ENCODE data around the gene ATG7. TPM values are rescaled to one million over a fixed set of nuclear protein-coding genes. Genes with fewer than 3 reads are reported as not detected.

ATG7 gene
- total RNA-seq, 1 donor from 2014 or later = 53.5 TPM

DNA sequence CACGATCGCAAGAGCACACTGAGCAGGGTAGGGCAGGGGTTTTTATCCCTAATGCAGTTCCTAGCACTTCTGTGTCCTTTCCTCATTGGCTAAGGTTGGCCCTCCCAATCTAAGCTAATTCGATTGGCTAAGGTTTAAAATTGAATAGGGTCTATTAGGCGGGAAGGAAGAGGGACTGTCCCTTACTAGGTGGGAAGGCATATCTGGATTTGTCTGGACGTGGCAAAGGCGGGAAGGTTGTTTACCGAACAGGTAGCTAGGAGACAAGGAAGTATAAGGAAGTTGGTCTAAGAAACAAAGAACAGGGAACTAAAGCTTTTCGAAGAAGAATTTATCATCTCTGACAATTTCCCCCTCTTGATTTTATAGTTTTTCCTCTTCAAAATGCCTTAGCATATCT lies 24.8 kb upstream of the ATG7 start:
- no peak overlapping the region for H3K4me3 ChIP-seq
- no peaks in the 10 kb centered on the region for H3F3A ChIP-seq (ENCODE audit: low read depth)
- no peak overlapping the region for H3K4me3 Mint-ChIP-seq
- peaks cover 4% of the 10 kb centered on the region for H3K27me3 Mint-ChIP-seq (ENCODE audit: insufficient read depth, low read depth)
- H3K36me3 Mint-ChIP-seq = no peaks in the 10 kb centered on the region
- H3K27me3 ChIP-seq = peaks cover 2% of the 10 kb centered on the region
- H3K9me3 Mint-ChIP-seq = no peaks in the 10 kb centered on the region
- no peak overlapping the region for H3K4me2 ChIP-seq
- H3K4me1 ChIP-seq = no peaks in the 10 kb centered on the region
- H3K27ac ChIP-seq = no peak overlapping the region
- H3K27ac Mint-ChIP-seq = no peak overlapping the region
- H3K4me1 Mint-ChIP-seq = no peaks in the 10 kb centered on the region
- H2AFZ ChIP-seq (replicated peaks) = no peak overlapping the region
- H3K9ac ChIP-seq = no peak overlapping the region
- H4K20me1 ChIP-seq (ENCODE audit: low read depth) = no peaks in the 10 kb centered on the region
- no peaks in the 10 kb centered on the region for H3K79me2 ChIP-seq (ENCODE audit: low read depth)
- H3K36me3 ChIP-seq = no peaks in the 10 kb centered on the region
- DNase-seq (ENCODE audit: low spot score) = no peak
- TF ChIP-seq EZH2phosphoT487 (IDR thresholded peaks at IDR 0.05) = no peak
- no peaks in the 10 kb centered on the region for H3K9me3 ChIP-seq (ENCODE audit: low read depth)

DNA sequence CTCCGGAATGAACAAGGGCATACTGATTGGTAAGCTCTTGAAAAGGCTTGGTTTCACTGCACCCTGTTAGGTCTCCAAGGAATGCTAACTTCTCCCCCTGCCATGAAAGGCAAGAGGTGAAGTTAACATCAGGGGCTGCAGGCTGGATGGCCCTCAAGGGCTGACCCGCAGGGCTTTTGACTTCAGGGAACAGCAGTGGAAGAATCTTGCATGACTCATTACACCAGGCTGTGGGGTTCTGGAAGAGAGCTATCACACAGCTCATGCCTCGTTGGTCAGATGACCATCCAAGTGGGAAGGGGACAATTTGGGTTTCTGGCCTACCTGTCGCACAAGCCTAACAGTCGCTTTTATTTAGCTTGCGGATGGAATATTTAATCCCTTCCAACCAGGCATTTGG lies 23.6 kb upstream of the ATG7 start:
- Histone ChIP-seq H3K79me2 (ENCODE audit: low read depth) (no peaks in the 10 kb centered on the region), H3F3A (ENCODE audit: low read depth) (no peaks in the 10 kb centered on the region), H3K4me3 (no peak overlapping the region), H4K20me1 (ENCODE audit: low read depth) (no peaks in the 10 kb centered on the region), H3K9me3 (ENCODE audit: low read depth) (no peaks in the 10 kb centered on the region), H2AFZ (replicated peaks) (no peak overlapping the region), H3K27me3 (peaks cover 5% of the 10 kb centered on the region), H3K9ac (no peak overlapping the region), H3K36me3 (no peaks in the 10 kb centered on the region), H3K27ac (no peak overlapping the region), H3K4me1 (no peaks in the 10 kb centered on the region), H3K4me2 (no peak overlapping the region)
- H3K36me3 Mint-ChIP-seq = no peaks in the 10 kb centered on the region
- no peak overlapping the region for H3K4me3 Mint-ChIP-seq
- H3K9me3 Mint-ChIP-seq = no peaks in the 10 kb centered on the region
- H3K27ac Mint-ChIP-seq = no peak overlapping the region
- TF ChIP-seq, protein P1, sequence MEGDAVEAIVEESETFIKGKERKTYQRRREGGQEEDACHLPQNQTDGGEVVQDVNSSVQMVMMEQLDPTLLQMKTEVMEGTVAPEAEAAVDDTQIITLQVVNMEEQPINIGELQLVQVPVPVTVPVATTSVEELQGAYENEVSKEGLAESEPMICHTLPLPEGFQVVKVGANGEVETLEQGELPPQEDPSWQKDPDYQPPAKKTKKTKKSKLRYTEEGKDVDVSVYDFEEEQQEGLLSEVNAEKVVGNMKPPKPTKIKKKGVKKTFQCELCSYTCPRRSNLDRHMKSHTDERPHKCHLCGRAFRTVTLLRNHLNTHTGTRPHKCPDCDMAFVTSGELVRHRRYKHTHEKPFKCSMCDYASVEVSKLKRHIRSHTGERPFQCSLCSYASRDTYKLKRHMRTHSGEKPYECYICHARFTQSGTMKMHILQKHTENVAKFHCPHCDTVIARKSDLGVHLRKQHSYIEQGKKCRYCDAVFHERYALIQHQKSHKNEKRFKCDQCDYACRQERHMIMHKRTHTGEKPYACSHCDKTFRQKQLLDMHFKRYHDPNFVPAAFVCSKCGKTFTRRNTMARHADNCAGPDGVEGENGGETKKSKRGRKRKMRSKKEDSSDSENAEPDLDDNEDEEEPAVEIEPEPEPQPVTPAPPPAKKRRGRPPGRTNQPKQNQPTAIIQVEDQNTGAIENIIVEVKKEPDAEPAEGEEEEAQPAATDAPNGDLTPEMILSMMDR (IDR thresholded peaks at IDR 0.05) = no peak
- TF ChIP-seq EZH2phosphoT487 (IDR thresholded peaks at IDR 0.05) (no peak), EZH2 (IDR thresholded peaks at IDR 0.05) (no peak)
- H3K27me3 Mint-ChIP-seq (ENCODE audit: insufficient read depth, low read depth) = peaks cover 4% of the 10 kb centered on the region
- no peak for DNase-seq (ENCODE audit: low spot score)
- H3K4me1 Mint-ChIP-seq = no peaks in the 10 kb centered on the region

DNA sequence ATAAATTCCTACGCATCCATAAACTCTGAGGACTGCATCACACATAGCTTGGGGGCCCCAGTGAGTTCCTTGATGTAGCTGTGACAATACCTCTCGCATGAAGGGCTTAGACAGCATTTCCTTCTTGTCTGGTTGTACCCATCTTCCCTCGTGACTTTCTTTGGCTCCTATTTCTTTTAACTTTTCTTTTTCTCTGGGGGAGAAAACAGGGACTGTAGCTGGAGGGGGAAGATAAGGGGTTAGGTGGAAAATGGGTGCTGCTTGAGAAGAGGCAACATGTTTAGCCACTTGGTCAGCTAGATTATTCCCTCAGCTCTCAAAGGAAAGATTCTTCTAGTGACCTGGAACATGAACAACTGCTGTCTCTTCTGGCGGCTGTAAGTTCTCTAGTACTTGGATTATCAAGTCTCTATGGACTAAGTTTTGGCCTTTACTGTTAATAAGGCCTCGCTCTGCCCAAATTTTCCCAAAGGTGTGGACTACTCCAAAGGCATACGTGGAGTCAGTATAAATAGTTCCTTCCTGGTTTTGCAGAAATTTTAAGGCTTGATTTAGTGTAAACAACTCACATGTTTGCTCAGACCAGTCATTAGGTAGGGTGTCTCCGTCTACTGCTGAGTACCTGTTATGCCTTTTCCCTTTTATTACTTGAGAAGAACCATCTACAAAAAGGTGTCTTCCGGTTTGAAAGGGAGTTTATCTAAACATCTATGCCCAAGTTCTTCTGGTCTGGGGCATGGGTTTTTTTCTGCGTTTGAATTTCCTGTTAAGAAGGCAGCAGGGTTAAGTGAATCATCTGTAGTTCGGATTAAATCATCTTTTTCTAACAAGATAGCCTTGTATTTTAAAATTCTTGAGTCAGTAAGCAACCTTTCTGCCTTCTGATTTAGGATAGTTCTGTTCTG lies 21.0 kb upstream of the ATG7 start:
- Histone ChIP-seq H3K9ac (no peak overlapping the region), H3K4me3 (no peak overlapping the region), H3K27ac (no peak overlapping the region), H4K20me1 (ENCODE audit: low read depth) (no peaks in the 10 kb centered on the region), H3K27me3 (peaks cover 5% of the 10 kb centered on the region), H3K36me3 (no peaks in the 10 kb centered on the region), H3F3A (ENCODE audit: low read depth) (no peaks in the 10 kb centered on the region), H3K79me2 (ENCODE audit: low read depth) (no peaks in the 10 kb centered on the region), H3K4me1 (no peaks in the 10 kb centered on the region), H2AFZ (replicated peaks) (no peak overlapping the region), H3K4me2 (no peak overlapping the region), H3K9me3 (ENCODE audit: low read depth) (no peaks in the 10 kb centered on the region)
- H3K36me3 Mint-ChIP-seq = no peaks in the 10 kb centered on the region
- no peaks in the 10 kb centered on the region for H3K9me3 Mint-ChIP-seq
- peaks cover 7% of the 10 kb centered on the region for H3K27me3 Mint-ChIP-seq (ENCODE audit: insufficient read depth, low read depth)
- H3K4me1 Mint-ChIP-seq = no peaks in the 10 kb centered on the region
- H3K4me3 Mint-ChIP-seq = no peak overlapping the region
- TF ChIP-seq, protein P1 (IDR thresholded peaks at IDR 0.05) = no peak
- TF ChIP-seq EZH2phosphoT487 (IDR thresholded peaks at IDR 0.05) = no peak
- no peak for TF ChIP-seq EZH2 (IDR thresholded peaks at IDR 0.05)
- DNase-seq (ENCODE audit: low spot score) = no peak
- no peak overlapping the region for H3K27ac Mint-ChIP-seq

DNA sequence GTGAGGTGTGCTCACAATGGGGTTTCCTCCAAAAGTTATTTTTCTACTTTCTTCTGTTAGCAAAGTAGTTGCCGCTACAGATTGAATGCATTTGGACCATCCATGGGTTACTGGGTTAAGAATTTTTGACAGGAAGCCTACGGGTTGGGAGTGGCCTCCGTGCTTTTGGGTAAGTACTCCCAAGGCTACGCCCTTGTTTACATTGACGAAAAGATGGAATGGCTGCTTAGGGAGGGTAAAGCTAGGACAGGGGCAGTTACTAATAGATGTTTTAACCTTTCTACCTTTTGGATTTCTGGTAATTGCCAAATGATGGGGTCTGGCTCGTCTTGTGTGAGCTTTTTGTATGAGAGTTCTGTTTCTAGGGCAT lies 20.4 kb upstream of the ATG7 start:
- Mint-ChIP-seq H3K9me3 (no peaks in the 10 kb centered on the region), H3K27me3 (ENCODE audit: insufficient read depth, low read depth) (peaks cover 7% of the 10 kb centered on the region), H3K36me3 (no peaks in the 10 kb centered on the region), H3K4me3 (no peak overlapping the region), H3K4me1 (no peaks in the 10 kb centered on the region), H3K27ac (no peak overlapping the region)
- H3K9ac ChIP-seq = no peak overlapping the region
- H3K4me3 ChIP-seq = no peak overlapping the region
- no peak overlapping the region for H2AFZ ChIP-seq (replicated peaks)
- DNase-seq (ENCODE audit: low spot score) = no peak
- peaks cover 5% of the 10 kb centered on the region for H3K27me3 ChIP-seq
- no peaks in the 10 kb centered on the region for H3K9me3 ChIP-seq (ENCODE audit: low read depth)
- no peak overlapping the region for H3K4me2 ChIP-seq
- no peaks in the 10 kb centered on the region for H3K36me3 ChIP-seq
- no peak overlapping the region for H3K27ac ChIP-seq
- no peaks in the 10 kb centered on the region for H3K4me1 ChIP-seq
- TF ChIP-seq, protein P1 (IDR thresholded peaks at IDR 0.05) = no peak
- no peak for TF ChIP-seq EZH2 (IDR thresholded peaks at IDR 0.05)
- TF ChIP-seq EZH2phosphoT487 (IDR thresholded peaks at IDR 0.05) = no peak
- no peaks in the 10 kb centered on the region for H4K20me1 ChIP-seq (ENCODE audit: low read depth)
- H3K79me2 ChIP-seq (ENCODE audit: low read depth) = no peaks in the 10 kb centered on the region
- no peaks in the 10 kb centered on the region for H3F3A ChIP-seq (ENCODE audit: low read depth)

Data from neural progenitor cell (in vitro differentiated cells).